ENCODE results near the gene TLL2. TPM values are rescaled to one million over a fixed set of nuclear protein-coding genes. Genes with fewer than 3 reads are reported as not detected.

TLL2 gene
- polyA plus RNA-seq, 4 donors = 0.46 to 1.6 (median 0.54) TPM; not detected in 1

GRCh38 chr10:96366508-96366907 lies 147.2 kb downstream of the TLL2 start:
- no peak overlapping the region for H3K4me3 ChIP-seq (ENCODE audit: low read depth in 1 of 3, low read length in 3 of 3)
- no peak for FAIRE-seq
- 68 to 85% (median 83%) methylated on average over 3 of the region's 3 CpGs for WGBS, 3 donors

GRCh38 chr10:96365571-96365970 lies 148.2 kb downstream of the TLL2 start:
- Histone ChIP-seq H3K36me3 (ENCODE audit: control insufficient read depth in 3 of 3, insufficient read depth in 2 of 3, low read depth in 1 of 3, low read length in 3 of 3) (no peaks in the 10 kb centered on the region), H3K9me3 (ENCODE audit: control insufficient read depth in 2 of 2, insufficient read depth in 1 of 2, low read depth in 1 of 2, low read length in 1 of 2) (peaks cover 0 to 5% of the 10 kb centered on the region in 2 donors), H3K27ac (ENCODE audit: low read depth in 1 of 3, low read length in 2 of 3) (no peak overlapping the region), H3K27me3 (ENCODE audit: control insufficient read depth in 3 of 3, insufficient read depth in 3 of 3, low read length in 3 of 3) (no peaks in the 10 kb centered on the region), H3K4me3 (ENCODE audit: low read depth in 1 of 3, low read length in 3 of 3) (no peak overlapping the region), H3K4me1 (ENCODE audit: control insufficient read depth in 3 of 3, insufficient read depth in 2 of 3, low read depth in 1 of 3, low read length in 2 of 3) (no peaks in the 10 kb centered on the region)
- 83 to 96% (median 86%) methylated on average over 3 of the region's 3 CpGs for WGBS, 3 donors
- DNase-seq = no peak
- no peak for FAIRE-seq

More at GRCh38 chr10:96366508-96366907, 147.2 kb downstream of the TLL2 start:
- Histone ChIP-seq H3K36me3 (ENCODE audit: control insufficient read depth in 3 of 3, insufficient read depth in 2 of 3, low read depth in 1 of 3, low read length in 3 of 3) (no peaks in the 10 kb centered on the region), H3K4me1 (ENCODE audit: control insufficient read depth in 3 of 3, insufficient read depth in 2 of 3, low read depth in 1 of 3, low read length in 2 of 3) (no peaks in the 10 kb centered on the region), H3K27me3 (ENCODE audit: control insufficient read depth in 3 of 3, insufficient read depth in 3 of 3, low read length in 3 of 3) (no peaks in the 10 kb centered on the region), H3K9me3 (ENCODE audit: control insufficient read depth in 2 of 2, insufficient read depth in 1 of 2, low read depth in 1 of 2, low read length in 1 of 2) (peaks cover 0 to 5% of the 10 kb centered on the region in 2 donors), H3K27ac (ENCODE audit: low read depth in 1 of 3, low read length in 2 of 3) (no peak overlapping the region)
- DNase-seq = no peak

- no peaks in the 10 kb centered on the region for H3K4me1 ChIP-seq (ENCODE audit: control insufficient read depth in 3 of 3, insufficient read depth in 2 of 3, low read depth in 1 of 3, low read length in 2 of 3)
- H3K27ac ChIP-seq (ENCODE audit: low read depth in 1 of 3, low read length in 2 of 3) = no peak overlapping the region
- WGBS, 3 donors = 70 to 85% (median 80%) methylated on average over 3 of the region's 3 CpGs
- FAIRE-seq = no peak
- H3K27me3 ChIP-seq (ENCODE audit: control insufficient read depth in 3 of 3, insufficient read depth in 3 of 3, low read length in 3 of 3) = no peaks in the 10 kb centered on the region
- DNase-seq = no peak
- peaks cover 0 to 5% of the 10 kb centered on the region in 2 donors for H3K9me3 ChIP-seq (ENCODE audit: control insufficient read depth in 2 of 2, insufficient read depth in 1 of 2, low read depth in 1 of 2, low read length in 1 of 2)
- no peak overlapping the region for H3K4me3 ChIP-seq (ENCODE audit: low read depth in 1 of 3, low read length in 3 of 3)
- no peaks in the 10 kb centered on the region for H3K36me3 ChIP-seq (ENCODE audit: control insufficient read depth in 3 of 3, insufficient read depth in 2 of 3, low read depth in 1 of 3, low read length in 3 of 3)
These were observed 153.0 kb downstream of the TLL2 start for GRCh38 chr10:96360766-96361165.

DNA sequence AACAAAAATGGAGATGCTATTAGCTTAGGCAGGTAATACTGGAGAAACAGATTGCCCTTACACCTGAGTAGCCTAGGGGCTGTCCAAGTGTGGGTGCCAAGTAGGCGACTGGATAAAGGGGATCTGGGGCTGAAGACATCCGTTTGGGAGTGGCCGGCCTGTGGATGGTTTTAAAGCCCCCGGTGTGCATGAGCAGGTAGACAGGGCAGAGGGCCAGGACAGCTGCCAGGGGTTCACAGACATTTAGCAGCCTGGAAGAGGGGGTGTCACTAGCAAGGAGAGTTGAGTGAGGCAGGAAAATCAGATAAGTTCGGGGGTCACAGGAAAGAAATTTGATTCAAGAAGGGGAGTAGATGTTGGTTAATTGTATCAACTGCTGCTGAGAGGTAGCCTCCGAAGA lies 153.4 kb downstream of the TLL2 start:
- no peaks in the 10 kb centered on the region for H3K27me3 ChIP-seq (ENCODE audit: control insufficient read depth in 3 of 3, insufficient read depth in 3 of 3, low read length in 3 of 3)
- FAIRE-seq = no peak
- no peak overlapping the region for H3K27ac ChIP-seq (ENCODE audit: low read depth in 1 of 3, low read length in 2 of 3)
- no peaks in the 10 kb centered on the region for H3K36me3 ChIP-seq (ENCODE audit: control insufficient read depth in 3 of 3, insufficient read depth in 2 of 3, low read depth in 1 of 3, low read length in 3 of 3)
- H3K4me3 ChIP-seq (ENCODE audit: low read depth in 1 of 3, low read length in 3 of 3) = no peak overlapping the region
- peaks cover 0 to 5% of the 10 kb centered on the region in 2 donors for H3K9me3 ChIP-seq (ENCODE audit: control insufficient read depth in 2 of 2, insufficient read depth in 1 of 2, low read depth in 1 of 2, low read length in 1 of 2)
- no peaks in the 10 kb centered on the region for H3K4me1 ChIP-seq (ENCODE audit: control insufficient read depth in 3 of 3, insufficient read depth in 2 of 3, low read depth in 1 of 3, low read length in 2 of 3)
- no peak for DNase-seq
- WGBS, 3 donors = 90 to 97% (median 92%) methylated on average over 6 of the region's 6 CpGs

DNA sequence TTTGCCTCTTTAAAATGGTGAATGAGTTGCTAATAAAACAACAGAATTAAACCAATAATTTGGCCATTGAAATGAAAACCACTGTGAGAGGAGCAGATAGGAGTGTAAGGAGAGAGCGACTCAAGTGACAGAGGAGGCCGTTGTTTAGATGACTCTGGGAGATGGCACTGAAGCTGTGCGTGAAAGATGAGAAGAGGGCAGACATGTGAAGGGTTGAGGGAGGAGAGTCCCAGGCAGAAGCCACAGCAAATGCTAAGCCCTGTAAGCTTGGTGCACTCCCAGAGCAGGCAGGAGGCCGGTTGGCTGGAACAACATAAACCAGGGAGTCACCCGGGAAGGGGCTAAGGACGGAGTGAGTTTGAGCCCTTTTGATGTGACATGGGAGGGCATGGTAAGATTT lies 154.1 kb downstream of the TLL2 start:
- no peak overlapping the region for H3K27ac ChIP-seq (ENCODE audit: low read depth in 1 of 3, low read length in 2 of 3)
- peaks cover 0 to 5% of the 10 kb centered on the region in 2 donors for H3K9me3 ChIP-seq (ENCODE audit: control insufficient read depth in 2 of 2, insufficient read depth in 1 of 2, low read depth in 1 of 2, low read length in 1 of 2)
- H3K36me3 ChIP-seq (ENCODE audit: control insufficient read depth in 3 of 3, insufficient read depth in 2 of 3, low read depth in 1 of 3, low read length in 3 of 3) = no peaks in the 10 kb centered on the region
- no peaks in the 10 kb centered on the region for H3K4me1 ChIP-seq (ENCODE audit: control insufficient read depth in 3 of 3, insufficient read depth in 2 of 3, low read depth in 1 of 3, low read length in 2 of 3)
- 85 to 95% (median 86%) methylated on average over 6 of the region's 6 CpGs for WGBS, 3 donors
- no peak overlapping the region for H3K4me3 ChIP-seq (ENCODE audit: low read depth in 1 of 3, low read length in 3 of 3)
- FAIRE-seq = no peak
- H3K27me3 ChIP-seq (ENCODE audit: control insufficient read depth in 3 of 3, insufficient read depth in 3 of 3, low read length in 3 of 3) = no peaks in the 10 kb centered on the region
- no peak for DNase-seq

- no peak for DNase-seq
- H3K27ac ChIP-seq (ENCODE audit: low read depth in 1 of 3, low read length in 2 of 3) = no peak within 1 kb of the TSS
- FAIRE-seq = no peak
- no peak within 1 kb of the TSS for H3K4me3 ChIP-seq (ENCODE audit: low read depth in 1 of 3, low read length in 3 of 3)
- H3K4me1 ChIP-seq (ENCODE audit: control insufficient read depth in 3 of 3, insufficient read depth in 2 of 3, low read depth in 1 of 3, low read length in 2 of 3) = peaks cover 0 to 2% (median 0%) of the 10 kb centered on the region in 3 donors
- H3K36me3 ChIP-seq (ENCODE audit: control insufficient read depth in 3 of 3, insufficient read depth in 2 of 3, low read depth in 1 of 3, low read length in 3 of 3) = no peaks in the 10 kb centered on the region
- 79 to 93% (median 84%) methylated on average over 7 of the region's 7 CpGs for WGBS, 3 donors
- H3K27me3 ChIP-seq (ENCODE audit: control insufficient read depth in 3 of 3, insufficient read depth in 3 of 3, low read length in 3 of 3) = no peaks in the 10 kb centered on the region
- peaks cover 0 to 5% of the 10 kb centered on the region in 2 donors for H3K9me3 ChIP-seq (ENCODE audit: control insufficient read depth in 2 of 2, insufficient read depth in 1 of 2, low read depth in 1 of 2, low read length in 1 of 2)
These were observed 154.7 kb downstream of the TLL2 start, which contains the start of gene OPALIN for GRCh38 chr10:96358851-96359540. TSS of gene OPALIN (minus strand) at chr10:96359002. CDS start at chr10:96358896, 106 bp downstream.

DNA sequence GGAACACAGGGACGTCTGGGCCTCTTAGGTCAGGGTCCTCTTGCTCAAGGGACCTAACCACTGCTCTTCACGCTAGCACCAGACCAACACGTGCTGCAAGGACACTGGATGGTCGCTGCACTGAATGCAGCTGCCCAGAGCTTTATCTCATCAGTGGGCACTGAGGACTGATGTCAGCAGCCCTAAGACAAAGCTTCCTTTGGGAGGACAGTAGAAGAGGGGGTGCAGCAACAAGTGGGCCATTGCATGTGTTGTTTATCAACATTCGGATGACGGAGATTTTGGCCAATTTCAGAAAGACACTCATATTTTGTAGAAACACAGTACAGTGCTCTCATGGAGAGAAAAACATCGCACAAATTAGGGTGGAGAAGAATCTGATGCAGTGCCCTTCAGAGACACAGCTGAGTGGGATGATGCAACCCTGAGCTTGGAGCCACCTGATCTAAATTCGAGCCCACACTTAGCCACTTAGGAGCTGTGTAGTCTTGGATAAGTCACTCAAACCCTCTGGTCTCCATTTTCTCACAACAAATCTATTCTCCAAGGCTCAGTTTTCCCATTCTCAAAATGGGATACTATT lies 156.6 kb downstream of the TLL2 start:
- Histone ChIP-seq H3K36me3 (ENCODE audit: control insufficient read depth in 3 of 3, insufficient read depth in 2 of 3, low read depth in 1 of 3, low read length in 3 of 3) (no peaks in the 10 kb centered on the region), H3K4me3 (ENCODE audit: low read depth in 1 of 3, low read length in 3 of 3) (no peak overlapping the region), H3K4me1 (ENCODE audit: control insufficient read depth in 3 of 3, insufficient read depth in 2 of 3, low read depth in 1 of 3, low read length in 2 of 3) (peaks cover 0 to 20% (median 8%) of the 10 kb centered on the region in 3 donors), H3K27ac (ENCODE audit: low read depth in 1 of 3, low read length in 2 of 3) (no peak overlapping the region), H3K9me3 (ENCODE audit: control insufficient read depth in 2 of 2, insufficient read depth in 1 of 2, low read depth in 1 of 2, low read length in 1 of 2) (no peaks in the 10 kb centered on the region), H3K27me3 (ENCODE audit: control insufficient read depth in 3 of 3, insufficient read depth in 3 of 3, low read length in 3 of 3) (no peaks in the 10 kb centered on the region)
- no peak for FAIRE-seq
- WGBS, 3 donors = 76 to 83% (median 82%) methylated on average over 8 of the region's 8 CpGs
- no peak for DNase-seq

GRCh38 chr10:96352582-96352981 lies 161.1 kb downstream of the TLL2 start:
- H3K4me3 ChIP-seq (ENCODE audit: low read depth in 1 of 3, low read length in 3 of 3) = no peak overlapping the region
- no peaks in the 10 kb centered on the region for H3K36me3 ChIP-seq (ENCODE audit: control insufficient read depth in 3 of 3, insufficient read depth in 2 of 3, low read depth in 1 of 3, low read length in 3 of 3)

More at GRCh38 chr10:96352582-96352981, 161.1 kb downstream of the TLL2 start:
- H3K9me3 ChIP-seq (ENCODE audit: control insufficient read depth in 2 of 2, insufficient read depth in 1 of 2, low read depth in 1 of 2, low read length in 1 of 2) = peaks cover 0 to 3% of the 10 kb centered on the region in 2 donors
- peak overlapping the region; percentile 27 to 82 (median 52) for H3K27ac ChIP-seq (ENCODE audit: low read depth in 1 of 3, low read length in 2 of 3)
- FAIRE-seq = no peak
- WGBS, 3 donors = 17 to 57% (median 36%) methylated on average over 4 of the region's 4 CpGs
- H3K4me1 ChIP-seq (ENCODE audit: control insufficient read depth in 3 of 3, insufficient read depth in 2 of 3, low read depth in 1 of 3, low read length in 2 of 3) = peaks cover 0 to 28% (median 10%) of the 10 kb centered on the region in 3 donors
- DNase-seq = peak; percentile 88 to 95
- no peaks in the 10 kb centered on the region for H3K27me3 ChIP-seq (ENCODE audit: control insufficient read depth in 3 of 3, insufficient read depth in 3 of 3, low read length in 3 of 3)
